ENCODE measurements around the gene RBM39. TPM values are rescaled to one million over a fixed set of nuclear protein-coding genes. Genes with fewer than 3 reads are reported as not detected.
A peak's percentile ranks its signal among the peaks of the same experiment; 100 is the strongest.

RBM39 gene
- total and polyA plus RNA-seq, 9 of the 15 experiments (the other 6 are each of a cell fraction or from before 2014, with no cell fraction given) = 143 to 319 (median 228) TPM

DNA sequence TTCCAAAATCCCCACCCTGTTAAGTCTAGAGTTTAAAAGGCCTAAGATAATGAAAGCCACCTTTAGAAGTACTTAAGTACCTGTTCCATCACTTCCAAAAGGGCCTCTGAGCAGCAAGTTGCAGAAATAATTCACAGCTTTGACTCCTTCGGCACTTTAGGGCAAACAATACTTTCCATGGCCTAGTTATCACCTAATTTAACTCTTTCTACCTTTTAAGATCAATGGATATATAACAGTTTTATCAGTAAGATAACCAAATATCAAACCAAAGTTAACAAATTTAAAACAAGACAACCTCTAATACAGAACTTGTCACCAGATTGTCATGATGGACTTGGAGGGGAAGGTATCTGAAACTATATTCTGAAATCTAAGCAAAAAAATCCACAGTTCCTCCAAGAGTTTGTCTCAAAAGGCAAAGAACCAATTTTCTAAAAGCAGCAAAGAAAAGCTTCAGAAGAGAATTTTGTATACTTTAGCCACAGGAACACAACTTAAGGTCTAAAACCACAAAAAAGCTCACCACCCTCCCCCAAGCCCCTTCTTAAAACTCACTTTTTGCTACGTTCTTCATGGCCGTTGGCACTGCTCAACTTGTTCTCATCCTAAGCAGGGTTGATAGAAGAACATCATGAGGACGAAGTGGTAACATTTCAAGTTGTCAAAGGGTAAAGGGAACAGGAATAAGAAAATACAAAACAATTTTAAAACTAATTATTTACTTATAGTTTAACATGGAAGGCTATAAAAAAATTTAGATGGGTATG lies 3.5 kb downstream of the RBM39 start:
- DNase-seq (ENCODE audit: extremely low read depth in 1 of 4, low spot score in 3 of 4) = no peak
- no peak for ATAC-seq
- Histone ChIP-seq H2AFZ (ENCODE audit: low read depth, low read length) (no peak overlapping the region), H3K36me3 (ENCODE audit: control insufficient read depth, insufficient read depth, low read length) (peaks cover 75% of the 10 kb centered on the region), H3K27ac (ENCODE audit: extremely low read depth, low read depth, low read length) (0 out of 3 replicates have a peak overlapping the region, but pooled peaks have one; percentile 7), H3K9me1 (ENCODE audit: control insufficient read depth, insufficient read depth, low read length) (no peaks in the 10 kb centered on the region), H3K79me2 (ENCODE audit: control insufficient read depth, insufficient read depth, low read length) (peaks cover 96% of the 10 kb centered on the region), H3K4me1 (replicated peaks in 1 of 2; ENCODE audit: control insufficient read depth in 2 of 2, insufficient read depth in 2 of 2, low read length in 2 of 2) (peaks cover under 1 to 18% of the 10 kb centered on the region in 2 experiments; a peak in 3 of 5 replicates), H3K9me3 (replicated peaks; ENCODE audit: control insufficient read depth, insufficient read depth, low read depth, low read length) (no peaks in the 10 kb centered on the region), H3K4me2 (ENCODE audit: insufficient read depth, low read length) (peak overlapping the region; percentile 19; the same call in 1 of the 2 replicates), H3K27me3 (ENCODE audit: control insufficient read depth in 2 of 2, insufficient read depth in 2 of 2, low read length in 2 of 2) (no peaks in the 10 kb centered on the region), H3K9ac (ENCODE audit: insufficient read depth in 1 of 2, low read depth in 2 of 2, low read length in 2 of 2) (no peak overlapping the region), H4K20me1 (replicated peaks; ENCODE audit: control insufficient read depth, insufficient read depth, low read length) (peaks cover 51% of the 10 kb centered on the region), H3K4me3 (no peak overlapping the region)
- no TSS peak for BruUV-seq (replicated peaks)
- TF ChIP-seq RBM22 (IDR thresholded peaks at IDR 0.05; ENCODE audit: low read depth, low read length, poor library complexity, severe bottlenecking) = peak; percentile 5
- TF ChIP-seq, protein P1, sequence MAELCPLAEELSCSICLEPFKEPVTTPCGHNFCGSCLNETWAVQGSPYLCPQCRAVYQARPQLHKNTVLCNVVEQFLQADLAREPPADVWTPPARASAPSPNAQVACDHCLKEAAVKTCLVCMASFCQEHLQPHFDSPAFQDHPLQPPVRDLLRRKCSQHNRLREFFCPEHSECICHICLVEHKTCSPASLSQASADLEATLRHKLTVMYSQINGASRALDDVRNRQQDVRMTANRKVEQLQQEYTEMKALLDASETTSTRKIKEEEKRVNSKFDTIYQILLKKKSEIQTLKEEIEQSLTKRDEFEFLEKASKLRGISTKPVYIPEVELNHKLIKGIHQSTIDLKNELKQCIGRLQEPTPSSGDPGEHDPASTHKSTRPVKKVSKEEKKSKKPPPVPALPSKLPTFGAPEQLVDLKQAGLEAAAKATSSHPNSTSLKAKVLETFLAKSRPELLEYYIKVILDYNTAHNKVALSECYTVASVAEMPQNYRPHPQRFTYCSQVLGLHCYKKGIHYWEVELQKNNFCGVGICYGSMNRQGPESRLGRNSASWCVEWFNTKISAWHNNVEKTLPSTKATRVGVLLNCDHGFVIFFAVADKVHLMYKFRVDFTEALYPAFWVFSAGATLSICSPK (IDR thresholded peaks at IDR 0.05; ENCODE audit: borderline replicate concordance) = no peak
- no peak for TF ChIP-seq TEAD2 (tag; IDR thresholded peaks at IDR 0.05)
- no peak for TF ChIP-seq ZBTB9 (CRISPR knock-in tag; IDR thresholded peaks at IDR 0.05)
- POLR2A ChIA-PET = interaction anchor here (1.0 to 7.0 kb wide), 10 partner anchors 10 to 215 kb away, joined by 3 to 99 read pairs (median 4); partner anchors contain the start of genes PHF20 and SCAND1
- FAIRE-seq = no peak
- in situ Hi-C loops (cut with MboI) = no loop called here
- 83% methylated on average over 4 of the region's 4 CpGs for WGBS (ENCODE audit: insufficient coverage, low coverage, missing lambda C conversion rate)
- intact Hi-C loops (cut with micrococcal nuclease) = no loop called here
- CTCF ChIA-PET (ENCODE audit: low intra/inter-chr PET ratio) = no interaction called here
